ENCODE measurements around the gene PPP2R5C.

- TF ChIP-seq POLR2A (IDR thresholded peaks at IDR 0.05) (peak; percentile 96), CTCF (IDR thresholded peaks at IDR 0.05) (no peak), EP300 (IDR thresholded peaks at IDR 0.05; ENCODE audit: low read depth) (peak; percentile 54), POLR2AphosphoS5 (IDR thresholded peaks at IDR 0.05) (peak; percentile 93 to 98 (median 97))
Observed at GRCh38 chr14:101947904-101948665, 186.6 kb downstream of the PPP2R5C start.

All from transverse colon (tissue), 4 donors.